GM10266 (cell line): ENCODE results near the gene RNASE12.
"Not testable (repeated sequence)": the region's sequence is repeated elsewhere in the genome, so short reads cannot be mapped to it uniquely, and the experiment has no call there.

Experiments
- DNase-seq: peaks from one replicate; pipeline ENCODE4 v3.0.0; 2012; ENCODE audit errors: extremely low spot score
- TF ChIP-seq, protein P1 (sequence below): IDR thresholded peaks from 2 replicates; pipeline ENCODE4 v1.5.1; 2012; ENCODE audit warnings: mild to moderate bottlenecking, low read depth; ENCODE audit not compliant: control insufficient read depth, insufficient read depth; ENCODE audit errors: missing control alignments

The RNASE12 gene

DNA sequence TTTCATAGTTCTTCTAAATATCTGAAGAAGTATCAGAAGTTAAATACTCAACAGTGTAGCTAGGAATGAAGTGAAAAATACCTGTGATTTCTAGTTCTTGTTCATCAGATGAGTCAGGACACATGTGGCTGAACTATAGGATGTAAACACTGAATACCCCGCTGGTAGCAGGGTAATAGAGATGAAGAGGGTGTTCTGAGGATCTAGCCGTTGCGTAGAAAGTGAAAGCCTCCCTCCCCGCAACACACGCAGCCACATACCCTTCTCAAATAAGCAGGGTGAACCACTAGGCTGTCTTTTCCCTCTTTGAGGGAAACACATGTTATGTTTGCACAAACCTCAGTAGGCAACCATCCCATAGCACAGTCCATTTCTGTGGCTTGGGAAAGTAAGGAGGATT, 16.4 kb upstream of the RNASE12 start:
- DNase-seq: no peak
- TF ChIP-seq, protein P1, sequence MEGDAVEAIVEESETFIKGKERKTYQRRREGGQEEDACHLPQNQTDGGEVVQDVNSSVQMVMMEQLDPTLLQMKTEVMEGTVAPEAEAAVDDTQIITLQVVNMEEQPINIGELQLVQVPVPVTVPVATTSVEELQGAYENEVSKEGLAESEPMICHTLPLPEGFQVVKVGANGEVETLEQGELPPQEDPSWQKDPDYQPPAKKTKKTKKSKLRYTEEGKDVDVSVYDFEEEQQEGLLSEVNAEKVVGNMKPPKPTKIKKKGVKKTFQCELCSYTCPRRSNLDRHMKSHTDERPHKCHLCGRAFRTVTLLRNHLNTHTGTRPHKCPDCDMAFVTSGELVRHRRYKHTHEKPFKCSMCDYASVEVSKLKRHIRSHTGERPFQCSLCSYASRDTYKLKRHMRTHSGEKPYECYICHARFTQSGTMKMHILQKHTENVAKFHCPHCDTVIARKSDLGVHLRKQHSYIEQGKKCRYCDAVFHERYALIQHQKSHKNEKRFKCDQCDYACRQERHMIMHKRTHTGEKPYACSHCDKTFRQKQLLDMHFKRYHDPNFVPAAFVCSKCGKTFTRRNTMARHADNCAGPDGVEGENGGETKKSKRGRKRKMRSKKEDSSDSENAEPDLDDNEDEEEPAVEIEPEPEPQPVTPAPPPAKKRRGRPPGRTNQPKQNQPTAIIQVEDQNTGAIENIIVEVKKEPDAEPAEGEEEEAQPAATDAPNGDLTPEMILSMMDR: no peak

DNA sequence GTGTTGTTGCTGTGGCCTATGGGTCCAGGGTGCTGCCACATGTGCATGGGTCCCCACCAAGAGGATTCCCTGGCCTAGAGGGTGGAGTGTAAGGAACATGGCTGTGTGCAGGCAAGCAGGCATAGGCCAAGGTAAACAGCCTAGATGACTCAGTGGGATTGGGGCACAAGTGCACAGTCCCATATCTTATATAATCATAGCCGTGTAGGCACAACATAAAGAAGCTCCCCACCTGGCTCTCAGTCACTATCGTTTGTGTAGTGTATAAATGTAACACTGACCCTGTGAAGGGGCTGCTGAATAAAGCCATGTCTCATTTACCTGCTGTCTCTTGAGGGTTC, 15.7 kb upstream of the RNASE12 start:
- TF ChIP-seq, protein P1: no peak

DNA sequence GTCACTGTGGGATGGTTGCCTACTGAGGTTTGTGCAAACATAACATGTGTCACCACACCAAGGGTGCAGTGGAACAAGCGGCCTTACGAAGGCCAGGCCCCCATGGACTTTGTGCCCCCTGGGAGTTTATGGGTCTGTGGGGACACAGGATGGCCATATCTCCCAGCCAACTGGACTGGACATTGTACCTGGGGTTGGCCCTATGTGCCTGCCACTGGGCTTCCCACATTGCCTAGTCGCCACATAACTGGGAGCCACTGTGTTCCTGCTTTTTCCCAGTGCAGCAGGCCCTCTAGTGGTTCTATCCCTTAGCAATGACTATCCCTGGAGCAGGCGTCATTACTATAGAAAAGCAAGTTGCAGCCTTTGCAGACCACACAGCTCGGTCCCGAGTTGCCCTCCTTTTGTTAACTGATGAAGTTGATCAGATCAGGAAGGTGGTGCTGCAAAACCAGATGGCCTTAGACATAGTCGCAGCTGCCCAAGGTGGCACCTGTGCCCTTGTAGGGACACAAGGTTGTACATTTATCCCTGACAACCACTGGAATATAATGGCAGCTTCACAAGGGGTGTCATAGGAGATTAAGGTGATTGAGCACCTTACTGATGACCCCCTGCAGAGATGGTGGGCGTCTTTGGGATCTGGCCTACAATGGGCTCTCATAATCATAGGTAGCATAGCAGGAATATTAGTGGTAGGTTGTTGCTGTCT, 15.2 kb upstream of the RNASE12 start:
- DNase-seq: peak; percentile 36
- TF ChIP-seq, protein P1: peak; percentile 52

More for the DNA sequence above, 15.7 kb upstream of the RNASE12 start:
- no peak for DNase-seq

DNA sequence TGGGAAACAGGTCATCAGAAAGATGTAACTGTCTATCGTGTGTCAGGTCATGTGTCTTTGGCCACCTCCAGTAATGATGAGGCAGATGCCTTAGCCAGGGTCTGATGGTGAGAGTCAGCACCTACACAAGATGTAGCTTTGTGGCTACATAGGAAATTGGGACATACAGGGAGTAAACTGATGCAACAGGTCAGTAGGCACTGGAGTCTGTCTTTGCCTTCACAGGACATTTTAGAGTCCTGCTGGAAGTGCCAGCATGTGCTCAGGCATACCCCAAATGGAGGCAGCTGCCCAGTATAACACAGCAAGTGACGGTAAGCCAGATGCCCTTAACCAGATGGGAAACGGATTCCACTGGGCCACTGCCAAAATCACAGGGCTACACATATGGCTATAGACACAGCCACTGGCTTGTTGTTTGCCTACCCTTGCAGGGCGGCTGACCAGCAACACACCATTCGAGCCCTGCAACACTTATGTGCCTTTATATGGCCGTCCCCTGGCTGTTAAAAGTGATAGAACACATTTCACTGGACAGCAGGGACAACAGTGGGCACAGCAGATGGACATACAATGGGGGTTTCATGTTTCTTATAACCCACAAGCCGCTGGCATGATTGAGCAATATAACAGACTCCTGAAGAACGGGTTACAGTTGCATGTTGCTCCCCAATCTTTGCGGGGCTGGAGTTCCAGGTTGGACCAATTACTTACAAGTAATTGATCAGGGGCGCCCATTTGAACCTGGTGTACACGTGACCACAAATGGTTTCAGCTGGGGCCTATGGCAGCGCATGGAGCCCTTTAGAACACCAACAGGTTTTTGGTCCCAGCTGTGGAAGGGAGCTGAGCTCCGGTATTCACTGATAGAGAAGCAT, 12.9 kb upstream of the RNASE12 start:
- TF ChIP-seq, protein P1: no peak

DNA sequence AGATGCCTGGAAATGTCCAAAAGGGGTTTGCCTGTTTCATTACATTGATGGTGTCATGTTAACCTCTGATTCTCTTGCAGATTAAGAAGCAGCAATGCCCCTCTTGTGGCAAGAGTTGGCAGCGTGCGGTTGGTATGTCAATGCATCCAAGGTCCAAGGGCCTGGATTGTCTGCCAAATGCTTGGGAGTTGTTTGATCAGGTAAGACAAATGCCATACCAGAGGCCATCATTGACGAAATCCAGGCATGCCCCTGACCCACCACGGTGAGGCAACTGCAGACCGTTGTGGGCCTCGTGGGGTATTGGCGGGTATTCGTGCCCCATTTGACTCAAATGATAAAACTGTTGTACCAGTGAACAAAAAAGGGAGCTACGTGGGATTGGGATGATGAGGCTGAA, 11.4 kb upstream of the RNASE12 start:
- DNase-seq: no peak
- TF ChIP-seq, protein P1: no peak

More for the DNA sequence above, 12.9 kb upstream of the RNASE12 start:
- no peak for DNase-seq

DNA sequence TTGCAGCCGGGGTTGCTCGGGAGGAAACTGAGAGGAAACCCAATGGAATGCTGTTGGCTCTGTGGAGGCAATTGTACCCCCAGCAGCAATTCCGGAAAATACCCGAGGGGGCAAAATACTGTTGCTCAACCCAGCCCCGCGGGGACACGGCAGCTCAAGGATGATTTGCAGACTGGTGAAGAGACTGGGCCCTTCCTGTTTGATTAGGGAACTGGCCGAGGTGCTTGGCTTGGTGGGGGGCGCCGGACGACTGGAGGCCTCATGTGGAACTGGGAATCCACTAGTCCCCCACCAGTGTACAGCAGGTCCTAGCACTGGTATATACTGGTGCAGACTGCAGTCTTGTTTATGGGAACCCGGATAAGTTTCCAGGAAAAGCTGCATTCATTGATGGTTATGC, 10.3 kb upstream of the RNASE12 start:
- TF ChIP-seq, protein P1: no peak
- no peak for DNase-seq

DNA sequence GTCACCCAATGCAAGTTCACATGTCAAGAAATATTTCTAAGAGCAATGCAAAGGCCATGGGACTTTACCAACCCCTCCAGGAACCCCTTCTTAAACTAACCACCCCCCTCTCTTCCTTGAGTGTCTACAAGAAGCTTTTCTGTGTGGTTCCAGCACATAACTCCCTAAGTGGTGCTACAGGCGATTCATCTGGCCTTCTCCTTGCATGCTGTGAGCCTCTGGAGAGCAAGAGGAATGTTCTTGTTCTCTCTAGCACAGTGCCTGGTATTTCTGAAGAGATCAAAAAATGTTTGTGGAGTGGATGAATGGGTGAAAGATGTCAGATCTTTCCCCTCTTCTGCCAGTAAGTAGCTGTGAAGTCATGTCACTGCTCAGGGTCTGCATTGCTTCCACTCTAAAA, 5.9 kb upstream of the RNASE12 start:
- TF ChIP-seq, protein P1: no peak
- DNase-seq: no peak

DNA sequence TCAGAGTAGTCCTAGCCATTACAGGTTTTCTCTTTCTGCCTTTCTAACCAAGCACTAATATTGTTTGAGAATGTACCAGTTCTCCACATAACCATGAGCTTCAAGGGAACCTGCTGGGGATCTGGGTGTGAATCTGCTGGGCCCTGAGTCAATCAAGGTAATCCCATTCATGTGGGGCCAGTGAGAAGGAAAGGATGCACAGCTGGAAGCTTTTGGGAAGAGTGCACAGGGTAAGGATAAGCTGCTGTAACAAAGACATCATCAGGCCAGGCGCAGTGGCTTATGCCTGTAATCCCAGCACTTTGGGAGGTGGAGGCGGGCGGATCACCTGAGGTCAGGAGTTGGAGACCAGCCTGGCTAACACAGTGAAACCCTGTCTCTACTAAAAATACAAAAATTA, 4.5 kb upstream of the RNASE12 start:
- DNase-seq: not testable (repeated sequence)
